Uterus (tissue), 2 donors: ENCODE measurements around the gene CYTH2.

Experiments used
- CTCF ChIP-seq, 4 experiments: fragments of 200-600 bp in 2 of 4; fragments of 450-650 bp in 2 of 4; sonication (generic) in 2 of 4; IDR thresholded peaks; one replicate each; pipeline ENCODE4 v1.5.1; 2016 to 2019; ENCODE audit warnings: antibody characterized with exemption in 4 of 4, mild to moderate bottlenecking in 2 of 4, moderate library complexity in 1 of 4
- POLR2A ChIP-seq, 2 donors: fragments of 450-650 bp; IDR thresholded peaks; one replicate each; pipeline ENCODE4 v1.6.1; 2016; ENCODE audit warnings: antibody characterized with exemption in 2 of 2, mild to moderate bottlenecking in 1 of 2, moderate library complexity in 1 of 2

DNA sequence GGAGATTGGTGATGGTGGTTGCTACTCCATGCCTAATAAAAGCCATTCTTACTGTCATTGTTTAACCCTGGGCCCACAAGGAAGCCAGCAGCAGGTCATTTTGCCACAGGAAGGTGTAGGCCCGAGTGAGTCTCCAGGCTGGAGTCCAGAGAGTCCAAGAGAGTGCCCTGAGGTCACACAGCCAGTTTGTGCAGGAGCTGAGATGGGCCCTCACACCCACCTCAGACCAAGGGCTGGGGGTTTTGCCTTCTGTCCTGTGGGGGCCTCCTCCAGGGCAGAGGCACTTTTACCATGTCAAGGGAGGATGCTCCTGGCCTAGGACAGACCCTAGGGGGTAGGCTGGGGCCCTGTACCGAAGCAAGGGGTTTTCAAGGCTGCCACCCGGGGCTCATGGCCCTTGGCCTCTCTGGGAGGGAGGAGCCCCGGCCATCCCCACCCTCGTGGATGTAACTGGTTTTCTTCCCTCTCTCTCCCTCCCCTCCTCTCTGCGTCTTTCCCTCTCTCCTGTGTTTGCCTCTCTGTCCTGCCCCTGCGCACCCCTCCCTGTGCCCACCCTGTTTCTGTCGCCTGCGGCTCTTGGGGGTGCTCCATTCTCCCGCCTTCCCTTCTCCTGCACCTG lies 8.0 kb downstream of the CYTH2 start:
- no peak for TF ChIP-seq POLR2A (IDR thresholded peaks at IDR 0.05)
- no peak for TF ChIP-seq CTCF (IDR thresholded peaks at IDR 0.05)
